GM10266 (cell line): ENCODE data around the gene MEGF8.

Experiments
- DNase-seq: peaks from one replicate; pipeline ENCODE4 v3.0.0; 2012; ENCODE audit errors: extremely low spot score
- CTCF ChIP-seq: IDR thresholded peaks from 2 replicates; pipeline ENCODE4 v1.5.1; 2012; ENCODE audit warnings: mild to moderate bottlenecking, low read depth; ENCODE audit not compliant: control insufficient read depth, insufficient read depth; ENCODE audit errors: missing control alignments

MEGF8 gene

GRCh38 chr19:42375415-42376176 lies 50.2 kb downstream of the MEGF8 start:
- no peak for DNase-seq
- TF ChIP-seq CTCF, result no peak

GRCh38 chr19:42376177-42376555 lies 50.7 kb downstream of the MEGF8 start:
- no peak for TF ChIP-seq CTCF

GRCh38 chr19:42378225-42379215 lies 53.1 kb downstream of the MEGF8 start:
- no peak for TF ChIP-seq CTCF
- DNase-seq, result no peak

More at GRCh38 chr19:42376177-42376555, 50.7 kb downstream of the MEGF8 start:
- no peak for DNase-seq

- DNase-seq, result no peak
- no peak for TF ChIP-seq CTCF
Observed at GRCh38 chr19:42380155-42380554, 54.7 kb downstream of the MEGF8 start.

DNA sequence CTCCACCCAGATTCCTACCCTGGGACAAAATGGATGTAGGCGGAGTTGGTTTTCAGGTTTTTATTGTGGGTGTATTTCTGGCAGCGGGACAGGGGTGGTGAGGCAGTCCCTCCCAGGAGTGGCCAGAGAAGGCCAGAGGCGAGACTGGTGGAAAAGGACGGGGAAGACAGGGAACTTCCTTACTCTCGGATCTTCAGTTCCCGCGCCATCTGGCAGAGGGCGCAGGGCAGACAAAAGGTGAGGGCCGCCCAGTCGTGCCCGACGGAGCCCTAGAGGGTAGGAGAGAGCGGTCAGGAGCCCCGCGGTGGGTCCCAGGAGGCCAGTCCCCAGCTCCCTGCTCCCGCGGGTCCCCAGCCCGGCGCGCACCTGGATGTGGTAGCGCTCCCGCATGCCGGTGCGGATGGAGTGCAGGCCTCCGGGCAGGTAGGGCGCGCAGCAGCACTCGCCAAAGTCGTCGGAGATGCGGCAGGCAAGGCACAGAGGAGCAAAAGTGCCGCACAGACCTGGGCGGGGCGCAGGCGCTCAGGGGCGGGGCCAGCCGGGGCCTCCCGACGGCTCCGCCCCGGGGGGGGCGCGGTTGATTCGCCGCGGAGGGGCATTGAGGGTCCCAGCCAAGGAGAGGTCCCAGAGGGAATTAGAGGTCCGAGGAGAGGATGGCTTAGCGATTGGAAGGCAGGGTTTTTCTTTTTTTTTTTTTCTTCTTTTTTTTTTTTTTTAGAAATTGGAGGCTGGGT lies 61.7 kb downstream of the MEGF8 start:
- peak; percentile 77 for DNase-seq
- TF ChIP-seq CTCF, result peak; percentile 52

DNA sequence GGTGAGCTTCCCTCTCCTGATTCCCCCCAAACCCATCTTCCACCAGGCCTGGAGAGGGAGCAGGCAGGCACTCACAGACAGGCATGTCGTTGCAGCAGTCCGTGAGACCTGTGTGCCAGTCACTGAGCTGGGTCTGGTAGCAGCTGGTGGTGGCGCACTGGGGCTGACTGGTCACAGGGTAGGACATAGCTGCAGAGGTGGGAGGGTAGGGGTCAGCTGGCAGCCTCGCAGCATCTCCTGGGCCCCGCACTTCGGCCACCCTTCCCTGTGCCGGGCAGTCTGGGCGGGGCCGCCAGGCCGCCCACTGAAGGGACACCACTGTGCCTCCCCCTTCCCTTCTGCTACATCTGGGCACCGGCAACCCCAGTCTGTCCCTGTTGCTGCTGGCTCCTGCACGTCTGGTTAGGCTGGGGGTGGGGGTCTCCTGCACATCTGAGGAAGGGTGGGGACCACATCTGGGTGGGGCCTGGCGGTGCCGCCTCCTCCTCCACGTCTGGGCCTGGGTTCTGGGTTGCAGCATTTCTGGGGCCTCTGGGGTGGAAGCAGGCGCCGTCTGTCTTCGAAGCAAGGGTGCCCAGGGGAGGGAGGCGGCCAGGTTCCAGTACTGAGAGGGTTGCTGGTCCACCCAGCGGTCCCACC lies 63.5 kb downstream of the MEGF8 start:
- no peak for TF ChIP-seq CTCF
- DNase-seq, result no peak
